Natural killer cell treated with Interleukin-12 subunit alpha and Interleukin-12 subunit beta and Interleukin-15 and Interleukin-18, amount 100 ng/mL, for 72 hours (primary cell): ENCODE data around the gene HCCS. TPM values are rescaled to one million over a fixed set of nuclear protein-coding genes. Genes with fewer than 3 reads are reported as not detected.

Experiments used
- total RNA-seq, 2 donors: library from RNA; stranded (reverse); gene quantifications; one replicate each; pipeline ENCODE4 v1.2.3, GENCODE V29; 2022

Gene HCCS
- total RNA-seq, 2 donors from 2014 or later = 26.9 to 30.9 TPM

Other genes starting within 250 kb of the HCCS start
- gene AMELX, start 182.1 kb downstream of the HCCS start, total RNA-seq = not detected